Gastrocnemius medialis (tissue), 4 donors: Measurements from ENCODE around the gene TMEM240.

Experiments used
- CTCF ChIP-seq, 5 experiments: fragments of 450-650 bp in 3 of 5; fragments of 200-600 bp in 2 of 5; sonication (generic) in 2 of 5; IDR thresholded peaks in 4 of 5; conservative IDR thresholded peaks in 1 of 5; 1 replicate in 4 of 5; 2 replicates in 1 of 5; pipeline ENCODE4 v1.5.1; 2016 to 2019; ENCODE audit warnings: antibody characterized with exemption in 5 of 5, mild to moderate bottlenecking in 3 of 5, moderate library complexity in 3 of 5
- POLR2A ChIP-seq, 2 donors: fragments of 450-650 bp; IDR thresholded peaks; one replicate each; pipeline ENCODE4 v1.6.1; 2017; ENCODE audit warnings: antibody characterized with exemption in 2 of 2, mild to moderate bottlenecking in 2 of 2, moderate library complexity in 2 of 2

- TF ChIP-seq CTCF (IDR thresholded peaks at IDR 0.05 in 4 of 5, conservative IDR thresholded peaks at IDR 0.05 in 1 of 5) = no peak
- TF ChIP-seq POLR2A (IDR thresholded peaks at IDR 0.05) = peak in 1 of 2 donors; percentile 47
These were observed 3.3 kb upstream of the TMEM240 start for GRCh38 chr1:1543706-1544099.
